GM21367 (cell line): ENCODE results near the gene SH2D4B.

Experiments used
- ATAC-seq: cut with Tn5 transposase; IDR thresholded peaks from one replicate; pipeline ENCODE4 v1.9.1; 2021; ENCODE audit not compliant: unreplicated experiment

SH2D4B gene

GRCh38 chr10:80674809-80675208 is 137.1 kb downstream of the SH2D4B start:
- no peak for ATAC-seq

- ATAC-seq: no peak
Measured at GRCh38 chr10:80681142-80681541, 143.4 kb downstream of the SH2D4B start.

- peak; percentile 85 for ATAC-seq
Measured at GRCh38 chr10:80684259-80684658, 146.6 kb downstream of the SH2D4B start.

- ATAC-seq: no peak
Measured at GRCh38 chr10:80685355-80685754, 147.7 kb downstream of the SH2D4B start.

- no peak for ATAC-seq
Measured at GRCh38 chr10:80686734-80687475, 149.2 kb downstream of the SH2D4B start.

DNA sequence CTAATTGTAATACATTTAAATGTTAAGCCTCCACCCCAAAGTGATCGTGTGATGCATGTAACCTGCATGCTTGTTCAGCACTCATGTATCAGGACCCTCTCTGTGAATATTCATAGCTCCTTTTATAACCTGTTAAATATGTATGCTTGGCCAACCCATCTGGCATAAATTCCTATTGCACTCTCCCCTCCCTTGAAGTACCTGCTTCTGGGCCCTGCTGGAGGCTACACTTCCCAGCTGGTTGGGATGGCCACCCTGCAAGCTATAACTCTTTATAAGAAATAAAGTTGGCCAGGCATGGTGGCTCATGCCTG is 149.7 kb downstream of the SH2D4B start:
- no peak for ATAC-seq

DNA sequence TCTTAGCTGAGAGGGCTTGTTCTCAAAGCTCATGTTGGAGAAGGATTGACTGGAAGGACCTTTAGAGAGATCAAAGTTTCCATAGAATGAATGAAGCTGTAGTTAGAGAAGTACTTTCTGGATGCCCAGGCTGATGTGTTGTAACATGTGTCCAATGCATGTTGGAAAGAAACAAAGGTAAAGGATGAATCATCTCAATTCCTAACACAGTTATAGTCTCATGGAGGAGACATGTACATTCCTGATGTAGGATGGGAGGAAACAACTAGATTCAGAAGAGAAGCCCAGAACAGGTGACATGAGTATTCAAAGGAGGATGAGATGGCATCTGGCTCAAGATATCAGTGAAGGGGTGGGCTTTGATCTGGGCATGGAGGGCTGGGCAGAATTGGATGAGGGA is 152.7 kb downstream of the SH2D4B start:
- no peak for ATAC-seq

GRCh38 chr10:80691441-80691840 is 153.7 kb downstream of the SH2D4B start:
- no peak for ATAC-seq

- no peak for ATAC-seq
Measured at GRCh38 chr10:80693565-80693964, 155.9 kb downstream of the SH2D4B start.

DNA sequence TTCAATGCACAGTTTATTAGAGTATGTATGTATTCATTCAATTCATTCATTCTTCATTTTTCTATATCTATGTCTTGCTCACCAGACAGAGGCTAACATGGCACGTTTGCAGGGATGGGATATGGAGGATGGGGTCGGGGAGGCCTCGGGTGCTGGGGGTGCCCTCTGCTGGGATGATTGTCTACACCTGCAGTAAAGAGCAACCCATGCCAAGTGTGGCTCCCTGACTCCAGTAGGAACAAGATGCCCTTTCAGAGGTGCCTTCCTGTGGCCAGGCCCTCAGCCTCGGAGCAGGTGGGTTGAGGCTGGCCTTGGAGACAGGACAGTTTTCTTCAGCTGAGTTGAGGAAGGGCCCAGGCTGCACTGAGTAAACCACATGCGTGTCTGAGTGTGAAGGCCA is 157.2 kb downstream of the SH2D4B start:
- ATAC-seq: no peak
